MCF 10A (cell line): ENCODE results near the gene CHD9. TPM values are rescaled to one million over a fixed set of nuclear protein-coding genes. Genes with fewer than 3 reads are reported as not detected.

ENCODE experiments used
- BruUV-seq: library from RNA; stranded (reverse); fragments of 400-500 nt; replicated peaks from 2 replicates; lab custom pipeline; 2021; lab: Mats Ljungman, UMichigan
- CTCF ChIA-PET: fragments of 300-600 bp; sonication (Branson Sonifier 250); formaldehyde crosslinking; extraction: SDS; loops from one replicate; lab custom pipeline; 2021; ENCODE audit warnings: antibody characterized with exemption, inconsistent platforms; lab: Yijun Ruan, JAX
- POLR2A ChIA-PET: fragments of 300-600, 350-650 bp; sonication (Branson Sonifier 250); formaldehyde crosslinking; extraction: SDS; loops from one replicate; lab custom pipeline; 2020; ENCODE audit warnings: antibody characterized with exemption, inconsistent platforms; lab: Yijun Ruan, JAX
- DNase-seq: peaks from one replicate; pipeline ENCODE4 v3.0.0-alpha.2; 2018; ENCODE audit not compliant: unreplicated experiment
- H3K27ac Mint-ChIP-seq: one replicate; pipeline ENCODE4 v1.8.0; 2022; ENCODE audit warnings: mild to moderate bottlenecking, low read depth, mixed read lengths; ENCODE audit not compliant: unreplicated experiment
- H3K27me3 Mint-ChIP-seq: one replicate; pipeline ENCODE4 v1.8.0; 2022; ENCODE audit warnings: mixed read lengths; ENCODE audit not compliant: insufficient read depth, unreplicated experiment
- H3K36me3 Mint-ChIP-seq: one replicate; pipeline ENCODE4 v1.8.0; 2022; ENCODE audit warnings: mild to moderate bottlenecking, moderate library complexity, mixed read lengths; ENCODE audit not compliant: insufficient read depth, unreplicated experiment
- H3K4me1 Mint-ChIP-seq: one replicate; pipeline ENCODE4 v1.8.0; 2022; ENCODE audit warnings: mixed read lengths; ENCODE audit not compliant: insufficient read depth, unreplicated experiment
- H3K4me3 Mint-ChIP-seq: one replicate; pipeline ENCODE4 v1.8.0; 2022; ENCODE audit warnings: mild to moderate bottlenecking, moderate library complexity, mixed read lengths; ENCODE audit not compliant: unreplicated experiment
- H3K9me3 Mint-ChIP-seq: one replicate; pipeline ENCODE4 v1.8.0; 2022; ENCODE audit warnings: mixed read lengths; ENCODE audit not compliant: unreplicated experiment
- intact Hi-C: fragments of 100-400 bp; cut with micrococcal nuclease; formaldehyde crosslinking; loops from 2 replicates; pipeline ENCODE4 v1.14.1; 2022
- total RNA-seq: library from RNA; stranded (reverse); gene quantifications from 2 replicates; pipeline ENCODE4 v1.2.3, GENCODE V29; 2022
- TF ChIP-seq, protein P1 (sequence below): fragments of 200-600 bp; IDR thresholded peaks from one replicate; pipeline ENCODE4 v1.8.0; 2022; ENCODE audit warnings: antibody characterized with exemption, mild to moderate bottlenecking; ENCODE audit not compliant: unreplicated experiment

CHD9 gene
- total RNA-seq, 1 experiment from 2014 or later = 62.8 TPM

GRCh38 chr16:53121043-53121620, 66.3 kb downstream of the CHD9 start:
- Mint-ChIP-seq H3K4me3 (no peak overlapping the region), H3K27me3 (no peaks in the 10 kb centered on the region), H3K27ac (no peak overlapping the region), H3K36me3 (peaks cover 7% of the 10 kb centered on the region), H3K9me3 (peaks cover 7% of the 10 kb centered on the region), H3K4me1 (peaks cover 5% of the 10 kb centered on the region)
- DNase-seq = no peak
- POLR2A ChIA-PET = interaction anchor here (1.1 to 1.4 kb wide), 3 partner anchors 9 to 41 kb away, joined by 3 to 5 read pairs (median 4); no protein-coding TSS in a partner anchor
- intact Hi-C loops = no loop called here
- TF ChIP-seq, protein P1, sequence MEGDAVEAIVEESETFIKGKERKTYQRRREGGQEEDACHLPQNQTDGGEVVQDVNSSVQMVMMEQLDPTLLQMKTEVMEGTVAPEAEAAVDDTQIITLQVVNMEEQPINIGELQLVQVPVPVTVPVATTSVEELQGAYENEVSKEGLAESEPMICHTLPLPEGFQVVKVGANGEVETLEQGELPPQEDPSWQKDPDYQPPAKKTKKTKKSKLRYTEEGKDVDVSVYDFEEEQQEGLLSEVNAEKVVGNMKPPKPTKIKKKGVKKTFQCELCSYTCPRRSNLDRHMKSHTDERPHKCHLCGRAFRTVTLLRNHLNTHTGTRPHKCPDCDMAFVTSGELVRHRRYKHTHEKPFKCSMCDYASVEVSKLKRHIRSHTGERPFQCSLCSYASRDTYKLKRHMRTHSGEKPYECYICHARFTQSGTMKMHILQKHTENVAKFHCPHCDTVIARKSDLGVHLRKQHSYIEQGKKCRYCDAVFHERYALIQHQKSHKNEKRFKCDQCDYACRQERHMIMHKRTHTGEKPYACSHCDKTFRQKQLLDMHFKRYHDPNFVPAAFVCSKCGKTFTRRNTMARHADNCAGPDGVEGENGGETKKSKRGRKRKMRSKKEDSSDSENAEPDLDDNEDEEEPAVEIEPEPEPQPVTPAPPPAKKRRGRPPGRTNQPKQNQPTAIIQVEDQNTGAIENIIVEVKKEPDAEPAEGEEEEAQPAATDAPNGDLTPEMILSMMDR = no peak
- no TSS peak for BruUV-seq
- CTCF ChIA-PET = interaction anchor here (1.1 to 1.3 kb wide), 2 partner anchors 20 to 39 kb away, joined by 3 read pairs; no protein-coding TSS in a partner anchor

GRCh38 chr16:53121661-53122060, 66.9 kb downstream of the CHD9 start:
- peaks cover 7% of the 10 kb centered on the region for H3K9me3 Mint-ChIP-seq
- no peak overlapping the region for H3K4me3 Mint-ChIP-seq
- DNase-seq = no peak
- ChIA-PET CTCF (interaction anchor here (1.1 to 1.3 kb wide), 2 partner anchors 21 to 38 kb away, joined by 3 read pairs; no protein-coding TSS in a partner anchor), POLR2A (interaction anchor here (1.1 to 1.4 kb wide), 3 partner anchors 8 to 41 kb away, joined by 3 to 5 read pairs (median 4); no protein-coding TSS in a partner anchor)
- H3K4me1 Mint-ChIP-seq = peaks cover 5% of the 10 kb centered on the region
- peaks cover 7% of the 10 kb centered on the region for H3K36me3 Mint-ChIP-seq
- no TSS peak for BruUV-seq
- intact Hi-C loops = no loop called here
- H3K27me3 Mint-ChIP-seq = no peaks in the 10 kb centered on the region
- TF ChIP-seq, protein P1 = no peak
- no peak overlapping the region for H3K27ac Mint-ChIP-seq

GRCh38 chr16:53123747-53124146, 69.0 kb downstream of the CHD9 start:
- CTCF ChIA-PET = interaction anchor here (0.7 kb wide), 1 partner anchor 37 kb away, joined by 4 read pairs; no protein-coding TSS in a partner anchor
- no peak overlapping the region for H3K27ac Mint-ChIP-seq

GRCh38 chr16:53126390-53126789, 71.6 kb downstream of the CHD9 start:
- TF ChIP-seq, protein P1 = no peak
- Mint-ChIP-seq H3K27me3 (no peaks in the 10 kb centered on the region), H3K4me3 (no peak overlapping the region), H3K27ac (no peak overlapping the region), H3K4me1 (peaks cover 11% of the 10 kb centered on the region), H3K36me3 (peaks cover 7% of the 10 kb centered on the region), H3K9me3 (peaks cover 7% of the 10 kb centered on the region)
- intact Hi-C loops = no loop called here
- CTCF ChIA-PET = interaction anchor here (0.9 to 1.3 kb wide), 2 partner anchors 9 to 104 kb away, joined by 3 to 5 read pairs; no protein-coding TSS in a partner anchor
- no TSS peak for BruUV-seq
- no peak for DNase-seq
- POLR2A ChIA-PET = no interaction called here

More at GRCh38 chr16:53123747-53124146, 69.0 kb downstream of the CHD9 start:
- Mint-ChIP-seq H3K4me3 (no peak overlapping the region), H3K9me3 (peaks cover 7% of the 10 kb centered on the region), H3K4me1 (peaks cover 8% of the 10 kb centered on the region), H3K27me3 (no peaks in the 10 kb centered on the region), H3K36me3 (peaks cover 7% of the 10 kb centered on the region)
- POLR2A ChIA-PET = interaction anchor here (0.6 to 1.1 kb wide), 3 partner anchors 33 to 83 kb away, joined by 3 to 4 read pairs (median 3); no protein-coding TSS in a partner anchor
- intact Hi-C loops = no loop called here
- TF ChIP-seq, protein P1 = no peak
- no peak for DNase-seq
- BruUV-seq = no TSS peak
